Neuron (in vitro differentiated cells): ENCODE results near the gene CLBA1.
"Not testable (repeated sequence)": the region's sequence is repeated elsewhere in the genome, so short reads cannot be mapped to it uniquely, and the experiment has no call there.

Source experiments
- H2AFZ ChIP-seq: one replicate; pipeline ENCODE4 v1.6.1; 2013; ENCODE audit warnings: low read depth, mild to moderate bottlenecking, inconsistent platforms, low read length, moderate library complexity
- H3K27me3 ChIP-seq: one replicate; pipeline ENCODE4 v1.6.1; 2013; ENCODE audit warnings: low read length; ENCODE audit not compliant: insufficient read depth
- H3K36me3 ChIP-seq: one replicate; pipeline ENCODE4 v1.6.1; 2013; ENCODE audit warnings: low read length; ENCODE audit not compliant: insufficient read depth
- H3K4me1 ChIP-seq: one replicate; pipeline ENCODE4 v1.6.1; 2013; ENCODE audit warnings: low read length; ENCODE audit not compliant: insufficient read depth
- H3K4me3 ChIP-seq: 2 replicates; pipeline ENCODE4 v1.5.1; 2013; ENCODE audit warnings: mild to moderate bottlenecking, low read length, moderate library complexity
- H3K9me3 ChIP-seq: one replicate; pipeline ENCODE4 v1.6.1; 2013; ENCODE audit warnings: low read length

The CLBA1 gene

DNA sequence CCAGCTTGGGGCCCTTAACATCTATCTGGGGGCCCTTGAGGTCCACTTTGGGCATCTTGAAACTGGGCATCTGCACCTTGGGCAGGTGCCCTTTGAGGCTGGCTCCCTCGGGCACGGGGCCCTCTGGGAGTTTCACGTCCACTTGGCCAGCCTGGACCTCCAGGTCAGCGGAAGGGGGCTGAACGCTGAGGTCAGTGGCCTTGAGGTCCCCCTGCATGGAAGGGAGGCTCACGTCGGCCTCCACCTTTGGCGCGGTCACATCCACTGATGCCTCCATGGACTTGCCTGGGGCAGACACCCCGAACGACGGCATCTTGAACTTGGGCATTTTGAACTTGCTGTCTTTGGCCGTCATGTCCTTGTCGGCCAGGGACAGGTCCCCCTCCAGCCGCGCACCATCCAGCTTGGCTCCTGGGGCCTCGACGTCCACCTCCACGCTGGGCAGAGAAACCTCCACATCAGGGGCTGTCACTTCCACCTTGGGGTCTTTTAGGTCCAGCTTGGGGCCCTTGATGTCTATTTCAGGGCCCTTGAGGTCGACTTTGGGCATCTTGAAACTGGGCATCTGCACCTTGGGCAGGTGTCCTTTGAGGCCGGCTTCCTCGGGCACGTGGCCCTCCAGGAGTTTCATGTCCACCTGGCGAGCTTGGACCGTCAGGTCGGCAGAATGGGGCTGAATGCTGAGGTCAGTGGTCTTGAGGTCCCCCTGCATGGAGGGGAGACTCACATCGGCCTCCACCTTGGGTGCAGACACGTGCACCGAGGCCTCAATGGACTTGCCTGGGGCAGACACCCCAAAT, 42.2 kb upstream of the CLBA1 start:
- H3K27me3 ChIP-seq, H3K4me3 ChIP-seq, H3K4me1 ChIP-seq, H2AFZ ChIP-seq, H3K36me3 ChIP-seq, H3K9me3 ChIP-seq: not testable (repeated sequence)

DNA sequence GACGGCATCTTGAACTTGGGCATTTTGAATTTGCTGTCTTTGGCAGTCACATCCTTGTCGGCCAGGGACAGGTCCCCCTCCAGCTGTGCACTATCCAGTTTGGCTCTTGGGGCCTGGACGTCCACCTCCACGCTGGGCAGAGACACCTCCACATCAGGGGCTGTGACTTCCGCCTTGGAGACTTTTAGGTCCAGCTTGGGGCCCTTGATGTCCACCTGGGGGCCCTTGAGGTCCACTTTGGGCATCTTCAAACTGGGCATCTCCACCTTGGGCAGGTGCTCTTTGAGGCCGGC, 41.6 kb upstream of the CLBA1 start:
- not testable (repeated sequence) for H3K9me3 ChIP-seq, H3K4me3 ChIP-seq, H3K36me3 ChIP-seq, H2AFZ ChIP-seq, H3K27me3 ChIP-seq, H3K4me1 ChIP-seq

- H3K9me3 ChIP-seq, H2AFZ ChIP-seq, H3K4me1 ChIP-seq, H3K36me3 ChIP-seq, H3K4me3 ChIP-seq, H3K27me3 ChIP-seq: not testable (repeated sequence)
Observed at GRCh38 chr14:104944436-104945205, 41.0 kb upstream of the CLBA1 start.

GRCh38 chr14:104945266-104945665, 40.3 kb upstream of the CLBA1 start:
- not testable (repeated sequence) for H2AFZ ChIP-seq, H3K9me3 ChIP-seq, H3K4me3 ChIP-seq, H3K4me1 ChIP-seq, H3K36me3 ChIP-seq, H3K27me3 ChIP-seq

DNA sequence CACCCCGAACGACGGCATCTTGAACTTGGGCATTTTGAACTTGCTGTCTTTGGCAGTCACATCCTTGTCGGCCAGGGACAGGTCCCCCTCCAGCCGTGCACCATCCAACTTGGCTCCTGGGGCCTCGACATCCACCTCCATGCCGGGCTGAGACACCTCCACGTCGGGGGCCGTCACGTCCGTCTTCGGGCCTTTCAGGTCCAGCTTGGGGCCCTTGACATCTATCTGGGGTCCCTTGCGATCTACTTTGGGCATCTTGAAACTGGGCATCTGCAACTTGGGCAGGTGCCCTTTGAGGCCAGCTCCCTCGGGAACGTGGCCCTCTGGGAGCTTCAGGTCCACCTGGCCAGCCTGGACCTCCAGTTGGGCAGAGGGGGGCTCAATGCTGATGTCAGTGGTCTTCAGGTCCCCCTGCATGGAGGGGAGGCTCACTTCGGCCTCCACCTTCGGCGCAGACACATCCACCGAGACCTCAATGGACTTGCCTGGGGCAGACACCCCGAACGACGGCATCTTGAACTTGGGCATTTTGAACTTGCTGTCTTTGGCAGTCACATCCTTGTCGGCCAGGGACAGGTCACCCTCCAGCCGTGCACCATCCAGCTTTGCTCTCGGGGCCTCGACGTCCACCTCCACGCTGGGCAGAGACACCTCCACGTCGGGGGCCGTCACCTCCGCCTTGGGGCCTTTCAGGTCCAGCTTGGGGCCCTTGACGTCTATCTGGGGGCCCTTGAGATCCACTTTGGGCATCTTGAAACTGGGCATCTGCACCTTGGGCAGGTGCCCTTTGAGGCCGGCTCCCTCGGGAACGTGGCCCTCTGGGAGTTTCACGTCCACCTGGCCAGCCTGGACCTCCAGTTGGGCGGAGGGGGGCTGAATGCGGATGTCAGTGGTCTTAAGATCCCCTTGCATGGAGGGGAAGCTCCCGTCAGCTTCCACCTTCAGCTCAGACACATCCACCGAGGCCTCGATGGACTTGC, 39.3 kb upstream of the CLBA1 start:
- H3K4me3 ChIP-seq, H3K4me1 ChIP-seq, H2AFZ ChIP-seq, H3K27me3 ChIP-seq, H3K36me3 ChIP-seq, H3K9me3 ChIP-seq: not testable (repeated sequence)

DNA sequence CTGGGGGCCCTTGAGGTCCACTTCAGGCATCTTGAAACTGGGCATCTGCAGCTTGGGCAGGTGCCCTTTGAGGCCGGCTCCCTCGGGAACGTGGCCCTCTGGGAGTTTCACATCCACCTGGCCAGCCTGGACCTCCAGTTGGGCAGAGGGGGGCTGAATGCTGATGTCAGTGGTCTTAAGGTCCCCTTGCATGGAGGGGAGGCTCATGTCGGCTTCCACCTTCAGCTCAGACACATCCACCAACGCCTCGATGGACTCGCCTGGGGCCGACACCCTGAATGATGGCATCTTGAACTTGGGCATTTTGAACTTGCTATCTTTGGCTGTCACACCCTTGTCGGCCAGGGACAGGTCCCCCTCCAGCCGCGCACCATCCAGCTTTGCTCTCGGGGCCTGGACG, 38.4 kb upstream of the CLBA1 start:
- not testable (repeated sequence) for H2AFZ ChIP-seq, H3K27me3 ChIP-seq

DNA sequence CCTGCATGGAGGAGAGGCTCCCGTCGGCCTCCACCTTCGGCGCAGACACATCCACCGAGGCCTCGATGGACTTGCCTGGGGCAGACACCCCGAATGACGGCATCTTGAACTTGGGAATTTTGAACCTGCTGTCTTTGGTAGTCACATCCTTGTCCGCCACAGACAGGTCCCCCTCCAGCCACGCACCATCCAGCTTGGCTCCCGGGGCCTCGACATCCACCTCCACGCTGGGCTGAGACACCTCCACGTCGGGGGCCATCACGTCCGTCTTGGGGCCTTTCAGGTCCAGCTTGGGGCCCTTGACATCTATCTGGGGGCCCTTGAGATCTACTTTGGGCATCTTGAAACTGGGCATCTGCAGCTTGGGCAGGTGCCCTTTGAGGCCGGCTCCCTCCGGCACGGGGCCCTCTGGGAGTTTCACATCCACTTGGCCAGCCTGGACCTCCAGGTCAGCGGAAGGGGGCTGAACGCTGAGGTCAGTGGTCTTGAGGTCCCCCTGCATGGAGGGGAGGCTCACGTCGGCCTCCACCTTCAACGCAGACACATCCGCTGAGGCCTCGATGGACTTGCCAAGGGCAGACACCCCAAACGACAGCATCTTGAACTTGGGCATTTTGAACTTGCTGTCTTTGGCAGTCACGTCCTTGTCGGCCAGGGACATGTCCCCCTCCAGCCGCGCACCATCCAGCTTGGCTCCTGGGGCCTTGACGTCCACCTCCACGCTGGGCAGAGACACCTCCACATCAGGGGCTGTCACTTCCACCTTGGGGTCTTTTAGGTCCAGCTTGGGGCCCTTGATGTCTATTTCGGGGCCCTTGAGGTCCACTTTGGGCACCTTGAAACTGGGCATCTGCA, 37.5 kb upstream of the CLBA1 start:
- not testable (repeated sequence) for H3K4me1 ChIP-seq, H3K4me3 ChIP-seq, H3K27me3 ChIP-seq, H3K9me3 ChIP-seq, H2AFZ ChIP-seq, H3K36me3 ChIP-seq

More for the DNA sequence above, 38.4 kb upstream of the CLBA1 start:
- H3K4me3 ChIP-seq, H3K4me1 ChIP-seq, H3K36me3 ChIP-seq, H3K9me3 ChIP-seq: not testable (repeated sequence)

DNA sequence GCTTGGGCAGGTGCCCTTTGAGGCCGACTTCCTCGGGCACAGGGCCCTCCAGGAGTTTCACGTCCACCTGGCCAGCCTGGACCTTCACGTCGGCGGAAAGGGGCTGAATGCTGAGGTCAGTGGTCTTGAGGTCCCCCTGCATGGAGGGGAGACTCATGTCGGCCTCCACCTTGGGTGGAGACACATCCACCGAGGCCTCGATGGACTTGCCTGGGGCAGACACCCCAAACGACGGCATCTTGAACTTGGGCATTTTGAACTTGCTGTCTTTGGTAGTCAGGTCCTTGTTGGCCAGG, 36.9 kb upstream of the CLBA1 start:
- H2AFZ ChIP-seq: no peak overlapping the region
- H3K4me1 ChIP-seq: no peaks in the 10 kb centered on the region
- H3K36me3 ChIP-seq: no peaks in the 10 kb centered on the region
- H3K27me3 ChIP-seq: peaks cover 6% of the 10 kb centered on the region
- peaks cover 5% of the 10 kb centered on the region for H3K9me3 ChIP-seq
- H3K4me3 ChIP-seq: no peak overlapping the region

DNA sequence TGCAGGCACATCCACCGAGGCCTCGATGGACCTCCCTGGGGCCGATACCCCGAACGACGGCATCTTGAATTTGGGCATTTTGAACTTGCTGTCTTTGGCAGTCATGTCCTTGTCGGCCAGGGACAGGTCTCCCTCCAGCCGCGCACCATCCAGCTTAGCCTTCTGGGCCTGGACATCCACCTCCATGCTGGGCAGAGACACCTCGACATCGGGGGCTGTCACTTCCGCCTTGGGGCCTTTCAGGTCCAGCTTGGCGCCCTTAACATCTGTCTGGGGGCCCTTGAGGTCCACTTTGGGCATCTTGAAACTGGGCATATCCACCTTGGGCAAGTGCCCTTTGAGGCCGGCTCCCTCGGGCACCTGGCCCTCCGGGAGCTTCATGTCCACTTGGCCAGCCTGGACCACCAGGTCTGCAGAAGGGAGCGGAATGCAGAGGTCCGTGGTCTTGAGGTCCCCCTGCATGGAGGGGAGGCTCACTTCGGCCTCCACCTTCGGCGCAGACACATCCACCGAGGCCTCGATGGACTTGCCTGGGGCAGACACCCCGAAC, 36.1 kb upstream of the CLBA1 start:
- not testable (repeated sequence) for H3K4me3 ChIP-seq, H2AFZ ChIP-seq, H3K4me1 ChIP-seq, H3K36me3 ChIP-seq, H3K9me3 ChIP-seq
- H3K27me3 ChIP-seq: peaks cover 14% of the 10 kb centered on the region

GRCh38 chr14:104950021-104950420, 35.6 kb upstream of the CLBA1 start:
- H2AFZ ChIP-seq: no peak overlapping the region
- peaks cover 14% of the 10 kb centered on the region for H3K27me3 ChIP-seq
- H3K36me3 ChIP-seq: no peaks in the 10 kb centered on the region
- no peaks in the 10 kb centered on the region for H3K4me1 ChIP-seq
- peaks cover 5% of the 10 kb centered on the region for H3K9me3 ChIP-seq
- no peak overlapping the region for H3K4me3 ChIP-seq

DNA sequence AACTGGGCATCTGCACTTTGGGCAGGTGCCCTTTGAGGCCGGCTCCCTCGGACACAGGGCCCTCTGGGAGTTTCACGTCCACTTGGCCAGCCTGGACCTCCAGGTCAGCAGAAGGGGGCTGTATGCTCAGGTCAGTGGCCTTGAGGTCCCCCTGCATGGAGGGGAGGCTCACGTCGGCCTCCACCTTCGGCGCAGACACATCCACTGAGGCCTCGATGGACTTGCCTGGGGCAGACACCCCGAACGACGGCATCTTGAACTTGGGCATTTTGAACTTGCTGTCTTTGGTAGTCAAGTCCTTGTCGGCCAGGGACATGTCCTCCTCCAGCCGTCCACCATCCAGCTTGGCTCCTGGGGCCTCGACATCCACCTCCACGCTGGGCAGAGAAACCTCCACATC, 34.9 kb upstream of the CLBA1 start:
- H3K4me3 ChIP-seq, H3K4me1 ChIP-seq, H3K36me3 ChIP-seq, H2AFZ ChIP-seq, H3K9me3 ChIP-seq: not testable (repeated sequence)
- peaks cover 16% of the 10 kb centered on the region for H3K27me3 ChIP-seq

DNA sequence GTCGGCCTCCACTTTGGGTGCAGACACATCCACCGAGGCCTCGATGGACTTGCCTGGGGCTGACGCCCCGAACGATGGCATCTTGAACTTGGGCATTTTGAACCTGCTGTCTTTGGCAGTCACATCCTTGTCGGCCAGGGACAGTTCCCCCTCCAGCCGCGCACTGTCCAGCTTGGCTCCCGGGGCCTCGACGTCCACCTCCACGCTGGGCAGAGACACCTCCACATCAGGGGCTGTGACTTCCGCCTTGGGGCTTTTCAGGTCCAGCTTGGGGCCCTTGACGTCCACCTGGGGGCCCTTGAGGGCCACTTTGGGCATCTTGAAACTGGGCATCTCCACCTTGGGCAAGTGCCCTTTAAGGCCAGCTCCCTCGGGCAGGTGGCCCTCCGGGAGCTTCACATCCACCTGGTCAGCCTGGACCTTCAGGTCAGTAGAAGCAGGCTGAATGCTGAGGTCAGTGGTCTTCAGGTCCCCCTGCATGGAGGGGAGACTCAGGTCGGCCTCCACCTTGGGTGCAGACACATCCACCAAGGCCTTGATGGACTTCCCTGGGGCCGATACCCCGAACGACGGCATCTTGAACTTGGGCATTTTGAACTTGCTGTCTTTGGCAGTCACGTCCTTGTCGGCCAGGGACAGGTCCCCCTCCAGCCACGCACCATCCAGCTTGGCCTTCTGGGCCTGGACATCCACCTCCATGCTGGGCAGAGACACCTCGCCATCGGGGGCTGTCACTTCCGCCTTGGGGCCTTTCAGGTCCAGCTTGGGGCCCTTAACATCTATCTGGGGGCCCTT, 33.5 kb upstream of the CLBA1 start:
- not testable (repeated sequence) for H3K4me3 ChIP-seq, H3K36me3 ChIP-seq, H3K4me1 ChIP-seq, H3K9me3 ChIP-seq, H2AFZ ChIP-seq
- peaks cover 25% of the 10 kb centered on the region for H3K27me3 ChIP-seq
